Sigmoid colon (tissue), 4 donors: ENCODE data around the gene NAA25.

ENCODE experiments used
- CTCF ChIP-seq, 4 experiments: fragments of 450-650 bp in 3 of 4; fragments of 200-600 bp in 1 of 4; IDR thresholded peaks; one replicate each; pipeline ENCODE4 v1.5.1; 2016 to 2019; ENCODE audit warnings: antibody characterized with exemption in 4 of 4, mild to moderate bottlenecking in 3 of 4, moderate library complexity in 2 of 4
- EP300 ChIP-seq, 4 donors: sonication (generic); formaldehyde crosslinking; IDR thresholded peaks; one replicate each; pipeline ENCODE4 v1.6.1; 2017; ENCODE audit warnings: antibody characterized with exemption in 4 of 4
- POLR2A ChIP-seq, 2 donors: fragments of 450-650 bp; IDR thresholded peaks; one replicate each; pipeline ENCODE4 v1.6.1; 2016; ENCODE audit warnings: antibody characterized with exemption in 2 of 2, mild to moderate bottlenecking in 2 of 2, moderate library complexity in 2 of 2
- POLR2AphosphoS5 ChIP-seq, 4 donors: sonication (generic); formaldehyde crosslinking; IDR thresholded peaks; one replicate each; pipeline ENCODE4 v1.6.1; 2017; ENCODE audit warnings: antibody characterized with exemption in 4 of 4

DNA sequence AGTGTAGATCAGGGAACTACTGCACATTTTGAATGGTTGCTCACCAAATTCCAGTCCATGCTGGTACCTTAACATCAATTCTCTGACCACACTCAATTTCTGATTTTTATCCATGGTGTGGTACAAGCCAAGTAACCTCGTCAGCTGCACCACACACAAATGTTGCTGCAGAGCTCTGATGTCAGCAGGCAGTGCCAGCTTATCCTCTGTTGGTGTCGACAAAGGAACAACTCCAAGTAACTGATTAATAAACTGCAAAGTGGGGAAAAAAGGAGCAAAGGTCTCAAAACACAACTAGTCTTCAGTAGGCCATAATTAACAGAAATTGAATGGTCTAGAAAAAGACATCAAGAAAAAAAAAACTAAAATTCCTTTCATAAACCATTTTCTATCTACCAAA is 47.4 kb downstream of the NAA25 start:
- TF ChIP-seq EP300 (IDR thresholded peaks at IDR 0.05) (no peak), CTCF (IDR thresholded peaks at IDR 0.05) (no peak), POLR2A (IDR thresholded peaks at IDR 0.05) (no peak), POLR2AphosphoS5 (IDR thresholded peaks at IDR 0.05) (no peak)
